Left lung (tissue), 10 donors: ENCODE results near the gene GPX3. TPM values are rescaled to one million over a fixed set of nuclear protein-coding genes. Genes with fewer than 3 reads are reported as not detected.

ENCODE experiments used
- ATAC-seq: fragments of 200-7000 bp; cut with Tn5 transposase; one replicate; pipeline ENCODE4 v1.9.1; 2020; ENCODE audit warnings: moderate library complexity
- DNase-seq, 4 donors: peaks; one replicate each; pipeline ENCODE4 v3.0.0-alpha.2; 2013 to 2020
- H3K27ac ChIP-seq, 2 donors: fragments of 200-600 bp; sonication (generic) in 1 of 2; one replicate each; pipeline versions ENCODE4 v1.5.0 to v1.8.0; 2020 to 2021
- H3K27me3 ChIP-seq, 2 donors: fragments of 200-600 bp; sonication (generic) in 1 of 2; one replicate each; pipeline versions ENCODE4 v1.5.0 to v1.8.0; 2020 to 2021
- H3K36me3 ChIP-seq, 2 donors: fragments of 200-600 bp; sonication (generic) in 1 of 2; one replicate each; pipeline versions ENCODE4 v1.5.0 to v1.8.0; 2020 to 2021
- H3K4me1 ChIP-seq, 2 donors: fragments of 200-600 bp; one replicate each; pipeline ENCODE4 v1.8.0; 2021
- H3K4me3 ChIP-seq, 2 donors: fragments of 200-600 bp; sonication (generic) in 1 of 2; one replicate each; pipeline versions ENCODE4 v1.5.0 to v1.8.0; 2020 to 2021; ENCODE audit warnings: mild to moderate bottlenecking in 1 of 2
- H3K9me3 ChIP-seq, 2 donors: fragments of 200-600 bp; sonication (generic) in 1 of 2; one replicate each; pipeline versions ENCODE4 v1.5.0 to v1.8.0; 2020 to 2021
- intact Hi-C, 2 donors: fragments of 100-400 bp; cut with DNase I; formaldehyde crosslinking; loops; one replicate each; pipeline versions ENCODE4 v1.11.2 to v1.14.2; 2022
- polyA plus RNA-seq, 6 donors: library from polyadenylated mRNA; unstranded; fragments of 120-200 nt; gene quantifications; one replicate each; pipeline ENCODE4 v1.2.1, GENCODE V29; 2013; ENCODE audit not compliant: insufficient read length in 6 of 6
- total RNA-seq, 2 donors: library from RNA; stranded (reverse); fragmentation: NEBNext Ultra II Directional; extraction: Animal tissue kit (Norgen Biotek cat#: 25700); gene quantifications; one replicate each; pipeline ENCODE4 v1.2.1, GENCODE V29; 2021
- TF ChIP-seq, protein P1 (sequence below), 2 donors: fragments of 200-600 bp; sonication (generic) in 1 of 2; IDR thresholded peaks; one replicate each; pipeline versions ENCODE4 v1.5.0 to v1.8.0; 2021; ENCODE audit warnings: antibody characterized with exemption in 2 of 2
- donor health status: DM: no; HTN: yes; CAD: no.
- donor health status: DM: no; HTN: no; CAD: no.

The GPX3 gene
- total and polyA plus RNA-seq, 8 donors: 49.0 to 424 (median 77.2) TPM

DNA sequence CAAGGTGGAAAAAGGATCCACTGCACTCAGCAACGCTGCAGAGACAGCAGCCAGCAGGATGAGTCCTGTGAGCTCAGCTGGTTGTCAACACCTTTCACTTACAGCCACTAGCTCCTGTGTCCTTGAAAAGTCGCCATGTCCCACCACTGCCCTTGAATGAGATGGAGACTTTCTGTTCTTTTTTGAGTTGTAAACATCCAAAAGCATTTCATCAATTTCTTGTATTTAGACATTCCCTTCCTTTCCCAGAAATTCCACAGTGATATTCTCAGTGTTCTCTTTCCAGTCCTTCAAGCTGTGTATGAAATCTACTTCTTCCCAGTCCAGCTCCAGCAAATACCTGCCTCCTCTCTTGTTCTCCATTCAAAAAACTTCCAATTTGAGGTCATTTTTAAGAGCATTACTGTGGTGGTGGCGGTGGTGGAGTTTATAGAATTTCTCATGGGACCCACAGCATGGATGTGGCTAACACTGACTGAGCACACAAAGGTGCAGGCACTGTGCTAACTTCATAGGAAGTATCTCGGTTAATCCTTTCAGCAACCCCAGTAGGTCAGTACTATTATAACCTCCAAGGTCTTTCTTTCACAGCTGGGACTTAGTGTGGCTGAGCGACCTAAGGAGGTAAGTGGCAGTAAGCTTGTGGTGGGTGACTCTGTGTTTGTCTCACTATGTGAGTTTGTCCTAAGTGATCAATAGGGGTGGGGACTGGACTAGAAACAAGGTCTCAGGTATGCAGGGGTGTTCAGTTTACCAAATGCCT, 15.0 kb upstream of the GPX3 start:
- H3K27me3 ChIP-seq: no peaks in the 10 kb centered on the region
- intact Hi-C loops: no loop called here
- H3K4me1 ChIP-seq: peaks cover 19 to 39% of the 10 kb centered on the region in 2 donors
- H3K36me3 ChIP-seq: no peaks in the 10 kb centered on the region
- TF ChIP-seq, protein P1, sequence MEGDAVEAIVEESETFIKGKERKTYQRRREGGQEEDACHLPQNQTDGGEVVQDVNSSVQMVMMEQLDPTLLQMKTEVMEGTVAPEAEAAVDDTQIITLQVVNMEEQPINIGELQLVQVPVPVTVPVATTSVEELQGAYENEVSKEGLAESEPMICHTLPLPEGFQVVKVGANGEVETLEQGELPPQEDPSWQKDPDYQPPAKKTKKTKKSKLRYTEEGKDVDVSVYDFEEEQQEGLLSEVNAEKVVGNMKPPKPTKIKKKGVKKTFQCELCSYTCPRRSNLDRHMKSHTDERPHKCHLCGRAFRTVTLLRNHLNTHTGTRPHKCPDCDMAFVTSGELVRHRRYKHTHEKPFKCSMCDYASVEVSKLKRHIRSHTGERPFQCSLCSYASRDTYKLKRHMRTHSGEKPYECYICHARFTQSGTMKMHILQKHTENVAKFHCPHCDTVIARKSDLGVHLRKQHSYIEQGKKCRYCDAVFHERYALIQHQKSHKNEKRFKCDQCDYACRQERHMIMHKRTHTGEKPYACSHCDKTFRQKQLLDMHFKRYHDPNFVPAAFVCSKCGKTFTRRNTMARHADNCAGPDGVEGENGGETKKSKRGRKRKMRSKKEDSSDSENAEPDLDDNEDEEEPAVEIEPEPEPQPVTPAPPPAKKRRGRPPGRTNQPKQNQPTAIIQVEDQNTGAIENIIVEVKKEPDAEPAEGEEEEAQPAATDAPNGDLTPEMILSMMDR (IDR thresholded peaks at IDR 0.05): no peak
- peak overlapping the region; percentile 72 to 77 for H3K27ac ChIP-seq
- ATAC-seq: peak; percentile 14
- no peaks in the 10 kb centered on the region for H3K9me3 ChIP-seq
- H3K4me3 ChIP-seq: no peak overlapping the region
- no peak for DNase-seq

DNA sequence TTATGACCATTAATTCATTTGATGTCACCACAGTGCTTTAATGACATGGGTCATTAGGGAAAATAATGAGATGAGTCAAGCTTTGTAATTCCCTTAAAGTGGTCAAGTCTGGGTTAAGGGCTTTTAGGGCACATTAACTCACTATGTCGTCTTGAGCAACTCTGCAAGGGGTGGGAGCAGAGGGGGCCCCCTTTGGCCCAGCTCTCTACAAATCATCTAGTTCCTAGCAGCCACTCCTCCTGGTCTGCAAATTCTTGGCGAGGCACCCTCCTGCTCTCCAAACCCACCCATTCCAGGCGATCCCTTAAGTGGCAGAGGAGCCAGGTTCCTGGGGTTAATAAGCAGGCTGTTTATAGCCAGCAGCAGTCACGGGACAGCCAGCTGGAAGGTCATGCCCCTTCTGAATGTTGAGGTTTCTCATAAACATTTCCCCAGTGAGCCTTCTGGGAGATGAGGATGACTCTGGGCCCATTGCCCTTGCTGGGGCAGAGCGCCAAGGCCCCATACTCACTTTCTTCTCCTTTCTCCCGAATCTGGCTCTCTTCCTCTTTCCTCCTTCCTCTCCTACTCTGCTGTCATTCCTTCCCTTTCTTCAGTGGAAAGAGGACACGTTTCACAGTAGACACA, 14.3 kb upstream of the GPX3 start:
- peak; percentile 69 for ATAC-seq
- TF ChIP-seq, protein P1 (IDR thresholded peaks at IDR 0.05): no peak
- intact Hi-C loops: no loop called here
- Histone ChIP-seq H3K27ac (peak overlapping the region; percentile 72 to 77), H3K4me1 (peaks cover 19 to 39% of the 10 kb centered on the region in 2 donors), H3K9me3 (no peaks in the 10 kb centered on the region), H3K4me3 (no peak overlapping the region), H3K27me3 (no peaks in the 10 kb centered on the region), H3K36me3 (no peaks in the 10 kb centered on the region)
- peak in 3 of 4 donors; percentile 82 to 95 (median 92) for DNase-seq

DNA sequence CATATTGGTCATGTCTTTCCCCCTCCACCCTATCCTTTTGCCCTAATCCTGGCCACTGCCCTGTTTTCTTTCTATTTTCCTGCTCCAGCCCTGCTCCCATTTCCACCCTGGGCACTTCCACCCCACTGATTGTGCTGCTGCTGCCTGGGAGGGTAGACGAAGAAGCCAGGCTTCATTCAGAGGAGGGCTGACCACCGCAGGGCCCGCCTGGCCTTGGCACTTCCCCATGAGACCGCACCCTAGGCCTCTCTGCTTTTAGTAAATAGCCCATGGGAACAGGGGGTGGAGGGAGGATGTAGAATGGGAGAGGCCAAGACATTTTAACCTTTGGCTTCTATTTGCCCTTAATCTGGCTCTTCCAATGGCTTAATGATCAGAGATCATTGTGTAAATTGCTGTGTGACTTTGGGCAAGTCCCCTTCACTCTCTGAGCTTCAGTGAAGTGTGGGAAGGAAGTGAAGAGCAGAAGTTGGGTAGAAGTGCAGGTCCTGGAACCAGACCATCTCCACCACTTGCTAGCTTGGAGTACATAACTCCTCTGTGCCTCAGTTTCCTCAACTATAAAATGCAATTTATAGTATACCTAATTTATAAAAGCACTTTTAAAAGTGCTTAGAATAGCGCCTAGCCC, 13.6 kb upstream of the GPX3 start:
- Histone ChIP-seq H3K4me3 (no peak overlapping the region), H3K36me3 (no peaks in the 10 kb centered on the region), H3K27ac (peak overlapping the region; percentile 72 to 77), H3K4me1 (peaks cover 19 to 39% of the 10 kb centered on the region in 2 donors), H3K9me3 (no peaks in the 10 kb centered on the region), H3K27me3 (no peaks in the 10 kb centered on the region)
- intact Hi-C loops: no loop called here
- DNase-seq: no peak
- TF ChIP-seq, protein P1 (IDR thresholded peaks at IDR 0.05): no peak
- ATAC-seq: peak; percentile 39

DNA sequence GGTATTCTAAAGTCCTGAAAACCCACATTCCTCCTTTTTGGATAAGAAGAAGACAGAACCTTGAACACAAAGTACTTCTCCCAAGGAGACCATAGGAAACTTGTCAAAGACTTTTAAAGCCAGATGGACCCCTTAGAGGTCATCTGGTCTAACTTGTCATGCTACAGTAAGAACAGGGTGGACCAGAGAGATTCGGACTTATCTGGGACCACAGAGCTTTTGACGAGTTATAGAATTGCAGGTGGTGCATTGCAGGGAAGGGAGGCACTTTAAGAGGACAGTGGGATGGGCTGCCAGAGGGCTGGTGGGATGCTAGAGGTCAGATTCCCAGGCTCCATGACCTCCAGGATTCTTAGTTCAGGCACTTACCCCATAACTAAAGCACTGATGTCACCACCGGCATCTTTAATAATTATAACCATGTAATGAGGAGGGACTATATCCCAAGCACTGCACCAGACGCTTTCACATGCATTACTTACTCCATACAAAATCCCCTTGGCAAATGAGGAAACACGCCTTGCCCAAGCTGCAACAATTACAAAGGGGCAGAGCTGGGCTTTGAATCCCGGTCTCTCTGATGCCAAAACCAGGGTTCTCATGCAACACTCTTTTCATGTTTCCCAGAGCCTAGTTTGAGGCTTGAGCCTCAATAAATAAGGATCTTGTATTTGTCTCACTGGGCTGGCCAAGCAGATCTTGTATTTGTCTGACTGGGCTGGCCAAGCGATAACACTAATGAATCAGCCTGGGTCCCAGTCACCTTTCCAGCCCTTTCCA, 12.8 kb upstream of the GPX3 start:
- no peaks in the 10 kb centered on the region for H3K27me3 ChIP-seq
- no peaks in the 10 kb centered on the region for H3K36me3 ChIP-seq
- TF ChIP-seq, protein P1 (IDR thresholded peaks at IDR 0.05): no peak
- peaks cover 19 to 39% of the 10 kb centered on the region in 2 donors for H3K4me1 ChIP-seq
- no peak for DNase-seq
- ATAC-seq: no peak
- intact Hi-C loops: no loop called here
- peak overlapping the region; percentile 1 to 77 for H3K27ac ChIP-seq
- no peak overlapping the region for H3K4me3 ChIP-seq
- H3K9me3 ChIP-seq: no peaks in the 10 kb centered on the region
